SK-N-SH treated with all-trans-retinoic acid at 6 μM for 48 hours (cell line): ENCODE measurements around the gene KPNA5.
"Not testable (repeated sequence)": the region's sequence is repeated elsewhere in the genome, so short reads cannot be mapped to it uniquely, and the experiment has no call there.

Experiments
- ATAC-seq: fragments of 200-7000 bp; cut with Tn5 transposase; 3 replicates; pipeline ENCODE4 v1.9.1; 2020; ENCODE audit warnings: mild to moderate bottlenecking, moderate library complexity
- BACH2 ChIP-seq: fragments of 250-450 bp; sonication (Bioruptor Pico); IDR thresholded peaks from 2 replicates; pipeline ENCODE4 v1.9.0; 2021; ENCODE audit warnings: mild to moderate bottlenecking, borderline replicate concordance
- CSDC2 ChIP-seq: fragments of 250-450 bp; sonication (Bioruptor Pico); IDR thresholded peaks from 2 replicates; pipeline ENCODE4 v1.5.0; 2020; ENCODE audit warnings: mild to moderate bottlenecking, moderate library complexity
- ESRRG ChIP-seq: fragments of 250-450 bp; sonication (Bioruptor Pico); IDR thresholded peaks from 2 replicates; pipeline ENCODE4 v1.6.1; 2021; ENCODE audit warnings: mild to moderate bottlenecking
- GLIS3 ChIP-seq: fragments of 250-450 bp; sonication (Bioruptor Pico); IDR thresholded peaks from 2 replicates; pipeline ENCODE4 v1.5.0; 2020; ENCODE audit warnings: mild to moderate bottlenecking, moderate library complexity
- ISL1 ChIP-seq: fragments of 250-450 bp; sonication (Bioruptor Pico); IDR thresholded peaks from 2 replicates; pipeline ENCODE4 v2.1.2; 2022; ENCODE audit warnings: mild to moderate bottlenecking, moderate library complexity
- OSR1 ChIP-seq: fragments of 250-450 bp; sonication (Bioruptor Pico); IDR thresholded peaks from 2 replicates; pipeline ENCODE4 v1.8.0; 2022; ENCODE audit warnings: moderate library complexity, mild to moderate bottlenecking, inconsistent platforms
- PATZ1 ChIP-seq: fragments of 250-450 bp; sonication (Bioruptor Pico); IDR thresholded peaks from 2 replicates; pipeline ENCODE4 v1.8.0; 2020; ENCODE audit warnings: mild to moderate bottlenecking, moderate library complexity, borderline replicate concordance
- POU6F1 ChIP-seq: fragments of 250-450 bp; sonication (Bioruptor Pico); IDR thresholded peaks from 2 replicates; pipeline ENCODE4 v1.8.0; 2021; ENCODE audit warnings: low read depth, mild to moderate bottlenecking, moderate library complexity, borderline replicate concordance
- PPARA ChIP-seq: fragments of 250-450 bp; sonication (Bioruptor Pico); IDR thresholded peaks from 2 replicates; pipeline ENCODE4 v1.5.0; 2020; ENCODE audit warnings: mild to moderate bottlenecking, borderline replicate concordance
- RARB ChIP-seq: fragments of 250-450 bp; sonication (Bioruptor Pico); IDR thresholded peaks from 2 replicates; pipeline ENCODE4 v1.8.0; 2021; ENCODE audit warnings: mild to moderate bottlenecking, moderate library complexity
- TCF4 ChIP-seq: fragments of 250-450 bp; sonication (Bioruptor Pico); IDR thresholded peaks from 2 replicates; pipeline ENCODE4 v1.8.0; 2021; ENCODE audit warnings: mild to moderate bottlenecking, moderate library complexity, borderline replicate concordance
- TOX ChIP-seq: fragments of 250-450 bp; sonication (Bioruptor Pico); IDR thresholded peaks from 2 replicates; pipeline ENCODE4 v1.8.0; 2021; ENCODE audit warnings: mild to moderate bottlenecking, moderate library complexity, borderline replicate concordance
- TSHZ2 ChIP-seq: fragments of 250-450 bp; sonication (Bioruptor Pico); IDR thresholded peaks from 2 replicates; pipeline ENCODE4 v1.5.0; 2020; ENCODE audit warnings: mild to moderate bottlenecking, moderate library complexity
- ZC3H10 ChIP-seq: fragments of 250-450 bp; sonication (Bioruptor Pico); IDR thresholded peaks from 2 replicates; pipeline ENCODE4 v1.5.1; 2021; ENCODE audit warnings: mild to moderate bottlenecking, moderate library complexity
- ZFP3 ChIP-seq: fragments of 250-450 bp; sonication (Bioruptor Pico); IDR thresholded peaks from 2 replicates; pipeline ENCODE4 v1.5.0; 2020; ENCODE audit warnings: mild to moderate bottlenecking, moderate library complexity
- ZFP30 ChIP-seq: fragments of 450-650 bp; formaldehyde crosslinking; IDR thresholded peaks from 2 replicates; pipeline ENCODE4 v1.5.0; 2022; ENCODE audit warnings: mild to moderate bottlenecking, moderate library complexity
- ZNF565 ChIP-seq: fragments of 450-650 bp; formaldehyde crosslinking; conservative IDR thresholded peaks from 2 replicates; pipeline ENCODE4 v1.5.0; 2020; ENCODE audit warnings: low read depth, mild to moderate bottlenecking, moderate library complexity
- ZNF70 ChIP-seq: fragments of 450-650 bp; formaldehyde crosslinking; IDR thresholded peaks from 2 replicates; pipeline ENCODE4 v1.5.0; 2020; ENCODE audit warnings: mild to moderate bottlenecking, moderate library complexity
- ZNF8 ChIP-seq: fragments of 450-650 bp; formaldehyde crosslinking; IDR thresholded peaks from 2 replicates; pipeline ENCODE4 v1.5.0; 2020; ENCODE audit warnings: mild to moderate bottlenecking, moderate library complexity
- TF ChIP-seq, protein P1 (sequence below): fragments of 250-450 bp; sonication (Bioruptor Pico); IDR thresholded peaks from 2 replicates; pipeline ENCODE4 v1.5.1; 2020; ENCODE audit warnings: low read depth, mild to moderate bottlenecking, moderate library complexity

KPNA5 gene

GRCh38 chr6:116695401-116695800 lies 14.4 kb downstream of the KPNA5 start:
- ATAC-seq = no peak
- TF ChIP-seq TCF4 (CRISPR knock-in tag) (no peak), RARB (CRISPR knock-in tag) (no peak), ZFP30 (CRISPR knock-in tag) (no peak), TSHZ2 (no peak), CSDC2 (CRISPR knock-in tag) (no peak), ISL1 (no peak), BACH2 (CRISPR knock-in tag) (no peak), PATZ1 (CRISPR knock-in tag) (no peak), ZC3H10 (CRISPR knock-in tag) (no peak), ESRRG (no peak), ZNF8 (CRISPR knock-in tag) (no peak), ZNF565 (CRISPR knock-in tag) (no peak), POU6F1 (CRISPR knock-in tag) (no peak), ZFP3 (CRISPR knock-in tag) (no peak), ZNF70 (CRISPR knock-in tag) (no peak), GLIS3 (no peak), OSR1 (CRISPR knock-in tag) (no peak), PPARA (CRISPR knock-in tag) (no peak)
- TF ChIP-seq, protein P1, sequence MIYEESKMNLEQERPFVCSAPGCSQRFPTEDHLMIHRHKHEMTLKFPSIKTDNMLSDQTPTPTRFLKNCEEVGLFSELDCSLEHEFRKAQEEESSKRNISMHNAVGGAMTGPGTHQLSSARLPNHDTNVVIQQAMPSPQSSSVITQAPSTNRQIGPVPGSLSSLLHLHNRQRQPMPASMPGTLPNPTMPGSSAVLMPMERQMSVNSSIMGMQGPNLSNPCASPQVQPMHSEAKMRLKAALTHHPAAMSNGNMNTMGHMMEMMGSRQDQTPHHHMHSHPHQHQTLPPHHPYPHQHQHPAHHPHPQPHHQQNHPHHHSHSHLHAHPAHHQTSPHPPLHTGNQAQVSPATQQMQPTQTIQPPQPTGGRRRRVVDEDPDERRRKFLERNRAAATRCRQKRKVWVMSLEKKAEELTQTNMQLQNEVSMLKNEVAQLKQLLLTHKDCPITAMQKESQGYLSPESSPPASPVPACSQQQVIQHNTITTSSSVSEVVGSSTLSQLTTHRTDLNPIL (CRISPR knock-in tag) = no peak

DNA sequence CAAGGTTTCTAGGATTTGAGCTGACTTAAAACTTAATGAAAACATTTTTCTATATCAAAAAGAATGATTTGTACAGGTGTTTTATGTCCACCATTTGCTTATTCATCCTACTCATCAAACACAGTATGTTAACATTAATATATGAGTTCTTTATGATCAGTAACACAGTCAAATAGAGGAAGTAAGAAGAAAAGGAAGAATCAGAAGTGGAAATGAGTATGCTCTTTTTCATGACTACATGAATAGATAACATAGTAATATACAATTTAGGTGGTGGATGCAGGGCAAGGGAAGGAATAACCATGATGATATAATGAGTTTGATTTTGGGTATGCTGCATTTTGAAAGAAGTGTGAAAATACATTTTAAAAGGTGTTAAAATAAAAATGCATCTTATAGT lies 16.5 kb downstream of the KPNA5 start:
- no peak for ATAC-seq
- no peak for TF ChIP-seq PPARA (CRISPR knock-in tag)
- TF ChIP-seq ZNF565 (CRISPR knock-in tag) = no peak
- TF ChIP-seq ZNF8 (CRISPR knock-in tag) = no peak

GRCh38 chr6:116703888-116704287 lies 22.9 kb downstream of the KPNA5 start:
- ATAC-seq = not testable (repeated sequence)

GRCh38 chr6:116705917-116706316 lies 24.9 kb downstream of the KPNA5 start:
- TF ChIP-seq OSR1 (CRISPR knock-in tag) (no peak), ZNF565 (CRISPR knock-in tag) (no peak)
- no peak for ATAC-seq

- ATAC-seq = no peak
- no peak for TF ChIP-seq PPARA (CRISPR knock-in tag)
- no peak for TF ChIP-seq OSR1 (CRISPR knock-in tag)
- no peak for TF ChIP-seq CSDC2 (CRISPR knock-in tag)
- TF ChIP-seq PATZ1 (CRISPR knock-in tag) = no peak
- TF ChIP-seq TCF4 (CRISPR knock-in tag) = no peak
- no peak for TF ChIP-seq ZNF565 (CRISPR knock-in tag)
- TF ChIP-seq ZFP30 (CRISPR knock-in tag) = no peak
- TF ChIP-seq ZNF70 (CRISPR knock-in tag) = no peak
- no peak for TF ChIP-seq GLIS3
- TF ChIP-seq BACH2 (CRISPR knock-in tag) = no peak
- TF ChIP-seq POU6F1 (CRISPR knock-in tag) = no peak
- no peak for TF ChIP-seq ISL1
- TF ChIP-seq TOX (CRISPR knock-in tag) = no peak
Measured at GRCh38 chr6:116714296-116714695, 33.3 kb downstream of the KPNA5 start.
